Renal cortex interstitium (tissue), 11 donors: ENCODE results near the gene MSLN. TPM values are rescaled to one million over a fixed set of nuclear protein-coding genes. Genes with fewer than 3 reads are reported as not detected.
A peak's percentile ranks its signal among the peaks of the same experiment; 100 is the strongest.

Experiments used
- DNase-seq, 11 donors: peaks; one replicate each; pipeline ENCODE4 v3.0.0-alpha.2; 2013; ENCODE audit warnings: low read depth in 9 of 11, low spot score in 4 of 11; ENCODE audit errors: extremely low read depth in 1 of 11
- polyA plus RNA-seq, 3 donors: library from polyadenylated mRNA; unstranded; fragments of 120-200 nt; gene quantifications; one replicate each; pipeline ENCODE4 v1.2.1, GENCODE V29; 2013; ENCODE audit not compliant: insufficient read length in 3 of 3

MSLN gene
- polyA plus RNA-seq, 3 donors, result 12.7 to 36.0 (median 18.1) TPM

- DNase-seq, result no peak
These were observed 35.2 kb downstream of the MSLN start for GRCh38 chr16:795580-796229.

GRCh38 chr16:796296-797119, 36.0 kb downstream of the MSLN start:
- DNase-seq, result no peak

- no peak for DNase-seq
These were observed 36.5 kb downstream of the MSLN start for GRCh38 chr16:797120-797420.

GRCh38 chr16:797686-798085, 37.2 kb downstream of the MSLN start:
- DNase-seq, result no peak

- DNase-seq, result no peak
These were observed 38.1 kb downstream of the MSLN start for GRCh38 chr16:798666-799065.

- no peak for DNase-seq
These were observed 38.8 kb downstream of the MSLN start for GRCh38 chr16:799111-799947.

GRCh38 chr16:799948-800833, 39.7 kb downstream of the MSLN start, which contains the start of gene GNG13:
TSS of gene GNG13 (minus strand) at chr16:800734. CDS start at chr16:799077, 1,657 bp downstream.
- DNase-seq, result no peak

GRCh38 chr16:800834-801511, 40.4 kb downstream of the MSLN start:
- DNase-seq, result no peak

GRCh38 chr16:801584-802363, 41.2 kb downstream of the MSLN start:
- no peak for DNase-seq

- no peak for DNase-seq
These were observed 41.9 kb downstream of the MSLN start for GRCh38 chr16:802461-802860.

- no peak for DNase-seq
These were observed 42.6 kb downstream of the MSLN start for GRCh38 chr16:802914-803753.

GRCh38 chr16:803754-804080, 43.2 kb downstream of the MSLN start:
- no peak for DNase-seq

- DNase-seq, result no peak
These were observed 43.9 kb downstream of the MSLN start for GRCh38 chr16:804193-805048.

GRCh38 chr16:805474-805873, 44.9 kb downstream of the MSLN start:
- DNase-seq, result no peak

GRCh38 chr16:807347-808084, 47.0 kb downstream of the MSLN start:
- DNase-seq, result peak in 10 of 11 donors; percentile 71 to 94 (median 88)

GRCh38 chr16:808085-808386, 47.5 kb downstream of the MSLN start:
- no peak for DNase-seq
